GM12892 (cell line): ENCODE results near the gene KMT2B.

Experiments
- DNase-seq: peaks from one replicate; pipeline ENCODE4 v3.0.0; 2011; ENCODE audit not compliant: insufficient read length
- FAIRE-seq: peaks from 2 replicates; lab custom pipeline; 2011; peaks lifted over from hg19 to GRCh38; lab: Jason Lieb, UNC
- POLR2A ChIP-seq: IDR thresholded peaks from 2 replicates; pipeline ENCODE4 v1.6.1; 2011; ENCODE audit warnings: low read depth, low read length, control low read depth
- POLR2AphosphoS5 ChIP-seq: IDR thresholded peaks from 2 replicates; pipeline ENCODE4 v1.6.1; 2011; ENCODE audit warnings: low read depth, low read length, control low read depth
- TAF1 ChIP-seq: IDR thresholded peaks from 2 replicates; pipeline ENCODE4 v1.6.1; 2011; ENCODE audit warnings: low read depth, mild to moderate bottlenecking, control low read depth, low read length, borderline replicate concordance

Gene KMT2B

GRCh38 chr19:35714601-35715354, 3.0 kb upstream of the KMT2B start:
- FAIRE-seq (peak; percentile 83), DNase-seq (no peak)
- TF ChIP-seq POLR2AphosphoS5 (no peak), TAF1 (no peak), POLR2A (peak; percentile 48; the same call in 1 of the 2 replicates)

GRCh38 chr19:35715355-35715809, 2.4 kb upstream of the KMT2B start:
- FAIRE-seq, result no peak
- no peak for DNase-seq
- TF ChIP-seq POLR2AphosphoS5 (no peak; the same call in none of the 2 replicates), TAF1 (no peak), POLR2A (no peak)

GRCh38 chr19:35715981-35716800, 1.6 kb upstream of the KMT2B start:
- DNase-seq (no peak), FAIRE-seq (peak; percentile 42)
- no peak for TF ChIP-seq POLR2AphosphoS5
- peak; percentile 34 for TF ChIP-seq POLR2A

GRCh38 chr19:35716801-35717664, 770 bp upstream of the KMT2B start:
- FAIRE-seq (peak; percentile 98), DNase-seq (peak; percentile 69)
- TF ChIP-seq TAF1 (0 out of 2 replicates have a peak, but pooled peaks have one; percentile 18), POLR2AphosphoS5 (peak; percentile 66; the same call in 1 of the 2 replicates), POLR2A (peak; percentile 70; the same call in 1 of the 2 replicates)

- peak; percentile 65 for DNase-seq
- FAIRE-seq, result peak; percentile 66
These were observed 690 bp downstream of the KMT2B start for GRCh38 chr19:35718345-35719041.

GRCh38 chr19:35719402-35720162, 1.8 kb downstream of the KMT2B start:
- TF ChIP-seq POLR2AphosphoS5 (no peak), POLR2A (no peak; the same call in 1 of the 2 replicates), TAF1 (no peak)
- FAIRE-seq (no peak), DNase-seq (no peak)

More at GRCh38 chr19:35718345-35719041, 690 bp downstream of the KMT2B start:
- TF ChIP-seq TAF1 (0 out of 2 replicates have a peak, but pooled peaks have one; percentile 11), POLR2AphosphoS5 (peak; percentile 67; the same call in 1 of the 2 replicates), POLR2A (peak; percentile 16; the same call in 1 of the 2 replicates)

- FAIRE-seq (no peak), DNase-seq (no peak)
- TF ChIP-seq TAF1, result no peak
- no peak for TF ChIP-seq POLR2A
- TF ChIP-seq POLR2AphosphoS5, result no peak
These were observed 2.3 kb downstream of the KMT2B start for GRCh38 chr19:35720163-35720524.

GRCh38 chr19:35720648-35721047, 2.8 kb downstream of the KMT2B start:
- FAIRE-seq (no peak), DNase-seq (no peak)
- TF ChIP-seq POLR2AphosphoS5 (no peak), POLR2A (no peak), TAF1 (no peak)

- TF ChIP-seq POLR2A (0 out of 2 replicates have a peak, but pooled peaks have one; percentile 31), TAF1 (no peak)
- DNase-seq, result no peak
- no peak for FAIRE-seq
These were observed 3.6 kb downstream of the KMT2B start for GRCh38 chr19:35721374-35721773.

GRCh38 chr19:35722461-35722860, 4.7 kb downstream of the KMT2B start:
- no peak for DNase-seq
- no peak for FAIRE-seq
- TF ChIP-seq TAF1 (no peak), POLR2A (no peak), POLR2AphosphoS5 (no peak)
